ENCODE results near the gene GCNT4.

The GCNT4 gene

GRCh38 chr5:75017971-75018370, 34.4 kb downstream of the GCNT4 start:
- DNase-seq (ENCODE audit: low read depth): no peak

- no peak for DNase-seq (ENCODE audit: low read depth)
Measured at GRCh38 chr5:75016896-75017295, 35.5 kb downstream of the GCNT4 start.

DNA sequence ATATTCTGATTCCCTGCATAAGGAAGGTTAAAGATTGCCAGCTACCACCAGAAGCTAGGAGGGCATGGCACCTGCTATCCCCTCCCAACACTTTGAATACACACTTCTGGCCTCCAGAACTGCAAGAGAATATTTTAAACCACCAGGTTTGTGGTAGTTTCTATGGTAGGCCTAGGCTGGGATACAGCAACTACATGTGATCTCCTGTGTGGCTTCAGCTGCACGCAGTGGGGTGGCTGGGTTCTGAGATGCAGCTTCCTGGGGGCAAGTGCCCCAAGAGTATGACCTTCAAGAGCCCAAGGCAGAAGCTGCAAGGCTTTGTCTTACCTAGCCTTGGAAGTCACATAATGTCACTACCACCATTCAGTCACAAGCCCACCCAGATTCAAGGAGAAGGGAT, 39.6 kb downstream of the GCNT4 start:
- DNase-seq (ENCODE audit: low read depth): no peak

DNA sequence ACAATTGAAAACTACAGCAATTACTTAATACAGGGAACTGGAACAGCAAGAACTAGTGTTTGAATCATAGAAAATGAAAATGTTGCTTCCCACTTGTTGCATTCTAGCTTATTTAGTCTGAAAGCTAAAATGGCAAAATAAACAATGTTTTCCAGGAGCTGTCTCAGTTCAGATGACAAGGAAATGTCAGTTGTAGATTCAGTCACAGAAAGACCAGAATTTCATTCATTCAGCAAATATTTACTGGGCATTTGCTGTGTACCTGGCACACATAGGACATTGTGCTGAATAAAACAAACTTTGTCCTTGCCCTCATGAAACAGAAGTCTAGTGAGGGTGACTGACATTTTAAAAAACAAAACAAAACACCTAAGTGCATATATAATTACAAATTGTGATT, 41.5 kb downstream of the GCNT4 start:
- DNase-seq (ENCODE audit: low read depth): no peak

DNA sequence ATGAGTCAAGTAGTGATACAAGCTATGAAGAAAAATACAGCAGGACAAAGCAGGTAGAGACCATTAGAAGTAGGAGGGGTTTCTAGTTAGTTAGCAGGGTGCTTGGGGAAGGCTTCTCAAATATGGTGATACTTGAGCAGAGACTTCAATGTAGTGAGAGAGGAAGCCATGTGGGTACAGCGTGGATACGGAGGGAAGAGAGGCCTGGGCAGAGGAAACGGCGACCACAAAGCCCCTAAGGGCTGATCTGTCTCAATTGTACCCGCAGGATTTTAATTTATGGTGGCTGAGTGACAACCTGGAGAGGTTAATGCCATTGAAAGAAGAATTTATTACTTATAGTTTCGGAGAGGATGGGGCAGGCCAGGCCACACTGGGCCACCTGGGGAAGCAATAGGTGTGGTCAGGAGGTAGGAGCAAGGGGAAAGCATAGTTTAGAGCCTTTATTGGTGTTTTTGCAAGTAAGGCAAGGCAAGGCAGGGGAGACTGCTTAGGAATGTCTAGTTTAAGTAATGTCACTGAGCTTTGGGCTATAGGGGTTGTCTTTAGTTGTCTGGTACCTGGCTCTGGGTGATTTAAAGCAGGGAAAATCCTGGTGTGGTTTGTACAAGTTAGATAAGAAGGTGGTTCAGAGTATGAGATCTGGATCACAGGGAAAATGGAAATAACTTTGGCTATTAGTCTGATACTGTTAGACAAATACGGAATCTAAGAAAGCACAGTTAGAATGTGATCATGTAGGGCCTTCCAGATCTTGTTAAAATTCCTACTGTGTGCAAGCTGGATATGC, 42.6 kb downstream of the GCNT4 start:
- no peak for DNase-seq (ENCODE audit: low read depth)

DNA sequence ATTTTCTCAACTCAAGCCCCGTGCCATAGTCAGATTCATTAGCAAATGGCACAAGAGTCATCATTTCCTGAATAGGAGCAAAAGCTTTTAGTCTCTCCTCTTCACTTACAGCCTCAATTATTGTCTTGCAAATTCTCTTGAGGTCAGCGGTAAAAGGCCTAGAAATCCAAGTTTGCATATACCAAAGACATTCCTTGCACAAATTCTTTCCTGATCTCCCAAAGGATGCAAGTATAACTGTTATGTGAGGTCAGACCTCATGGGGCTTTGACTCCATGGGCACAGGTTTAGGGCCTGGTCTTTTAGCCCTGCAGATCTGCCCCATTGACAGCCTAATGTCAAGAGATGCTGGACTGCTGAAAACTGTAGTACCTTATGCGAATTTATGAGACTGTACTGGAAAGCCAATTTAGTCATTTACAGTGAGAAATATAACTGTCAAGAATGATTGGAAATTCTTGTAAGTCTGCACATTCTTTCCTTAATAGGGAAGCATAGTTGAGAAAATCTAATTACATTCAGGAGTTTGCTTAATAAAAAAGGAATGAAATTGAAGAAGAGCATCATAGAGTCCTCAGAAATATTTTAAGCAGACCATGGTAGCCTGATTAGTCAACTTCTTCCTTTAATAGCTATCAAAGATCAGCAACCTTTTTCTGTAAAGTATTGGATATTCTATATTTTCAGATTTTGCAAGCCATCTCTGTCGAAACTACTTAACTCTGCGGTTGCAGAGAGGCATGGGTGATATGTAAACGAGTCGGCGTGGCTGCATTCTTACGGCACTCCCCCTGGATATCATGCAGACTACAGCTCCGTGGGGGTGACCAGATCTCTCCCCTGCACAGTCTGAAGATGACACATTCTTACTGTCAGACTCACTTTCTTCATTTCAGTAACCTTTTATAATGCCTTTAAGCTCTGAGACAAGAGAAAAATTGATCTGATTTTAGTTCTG, 45.2 kb downstream of the GCNT4 start:
- no peak for DNase-seq (ENCODE audit: low read depth)

- no peak for DNase-seq (ENCODE audit: low read depth)
Measured at GRCh38 chr5:75005561-75005960, 46.8 kb downstream of the GCNT4 start.
